GM19351 (cell line): ENCODE data around the gene NRG2.

Experiments used
- ATAC-seq: cut with Tn5 transposase; IDR thresholded peaks from one replicate; pipeline ENCODE4 v1.9.1; 2021; ENCODE audit warnings: mild to moderate bottlenecking, moderate library complexity; ENCODE audit not compliant: unreplicated experiment

NRG2 gene

DNA sequence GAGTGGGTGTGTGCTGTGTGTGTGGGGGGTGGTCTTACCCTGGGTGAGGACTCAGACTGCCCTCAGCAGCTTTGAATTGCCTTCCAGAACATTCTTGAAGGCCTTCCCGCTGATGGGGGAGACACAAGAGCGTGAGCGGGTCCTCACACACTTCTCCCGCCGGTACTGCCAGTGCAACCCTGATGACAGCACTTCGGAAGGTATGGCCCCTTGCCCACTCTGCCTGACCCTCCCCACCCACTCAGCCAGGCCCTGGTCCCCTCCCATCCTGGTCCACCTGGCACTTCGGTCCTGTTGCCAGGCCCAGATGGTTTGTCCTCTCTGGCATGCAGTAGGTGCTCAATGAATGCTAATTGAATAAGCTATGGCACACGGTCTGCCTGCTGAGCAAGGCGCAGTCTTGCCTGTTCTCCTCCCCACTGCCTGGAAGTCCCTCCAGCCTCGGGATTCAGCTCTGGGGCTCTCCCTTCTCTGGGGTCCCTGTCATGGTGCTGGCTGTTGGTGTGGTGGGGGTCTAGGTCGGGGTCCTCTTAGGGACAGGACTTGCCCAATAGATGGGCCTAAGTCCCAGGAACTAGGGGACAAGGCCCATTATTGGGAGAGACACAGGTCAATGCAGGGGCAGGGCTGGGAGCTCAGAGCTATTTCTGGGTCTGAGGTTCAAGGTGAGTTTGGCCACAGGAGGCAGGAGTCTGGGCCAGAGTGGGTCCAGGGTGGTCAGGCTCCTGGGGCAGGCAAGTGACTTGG, 221.1 kb downstream of the NRG2 start:
- no peak for ATAC-seq

DNA sequence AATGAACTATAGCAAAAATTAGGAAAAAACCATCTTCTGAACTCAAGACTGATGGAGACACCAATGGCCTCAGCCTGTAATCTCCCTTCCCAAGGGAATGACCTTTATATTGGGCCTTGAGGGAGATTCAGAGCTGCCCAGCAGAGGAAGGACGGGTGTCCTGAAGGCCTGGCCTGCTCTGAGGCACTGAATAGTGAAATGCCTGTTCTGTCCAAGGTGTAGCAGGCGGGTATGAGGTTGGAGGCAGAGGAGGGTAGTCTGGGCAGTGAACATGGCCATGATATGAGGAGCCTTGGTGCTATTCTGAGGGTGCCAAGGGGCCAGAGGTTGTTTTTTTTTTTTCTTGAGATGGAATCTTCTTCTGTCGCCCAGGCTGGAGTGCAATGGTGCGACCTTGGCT, 222.5 kb downstream of the NRG2 start:
- no peak for ATAC-seq

DNA sequence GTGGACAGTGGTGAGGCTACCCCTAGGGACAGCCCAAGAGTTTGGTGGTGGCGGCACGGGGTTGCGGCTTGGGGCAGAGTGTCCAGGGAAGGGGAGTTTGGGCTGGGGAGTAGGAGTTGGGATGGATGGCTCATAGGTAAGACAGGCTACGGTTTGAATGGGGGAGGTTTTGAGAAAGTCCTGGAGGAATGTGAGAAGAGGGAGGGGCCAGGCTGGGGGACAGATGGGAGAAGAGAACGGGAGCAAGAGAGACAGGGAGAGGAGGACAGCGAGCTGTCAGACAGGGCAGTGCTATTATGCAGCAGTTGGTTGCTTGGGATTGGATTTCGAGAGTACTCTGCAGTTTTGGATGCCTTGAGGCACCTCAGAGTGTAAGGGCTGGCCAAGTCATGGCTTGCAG, 223.0 kb downstream of the NRG2 start:
- no peak for ATAC-seq

DNA sequence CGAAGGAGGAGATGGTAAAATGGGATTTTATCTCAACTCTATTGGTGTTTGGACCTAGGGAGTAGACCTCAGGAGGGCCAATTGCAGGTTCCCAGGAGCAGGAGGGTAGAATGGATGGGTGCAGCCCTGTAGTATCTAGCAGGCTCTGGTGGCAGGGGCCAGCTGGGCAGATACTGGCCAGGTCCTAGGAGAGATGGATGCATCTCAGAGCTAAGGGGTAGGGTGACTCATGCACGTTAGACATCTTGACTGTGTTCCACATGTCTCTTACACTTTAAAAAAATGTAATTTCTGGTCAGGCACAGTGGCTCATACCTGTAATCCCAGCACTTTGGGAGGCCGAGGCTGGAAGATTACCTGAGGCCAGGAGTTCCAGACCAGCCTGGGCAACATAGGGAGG, 225.1 kb downstream of the NRG2 start:
- ATAC-seq: no peak

DNA sequence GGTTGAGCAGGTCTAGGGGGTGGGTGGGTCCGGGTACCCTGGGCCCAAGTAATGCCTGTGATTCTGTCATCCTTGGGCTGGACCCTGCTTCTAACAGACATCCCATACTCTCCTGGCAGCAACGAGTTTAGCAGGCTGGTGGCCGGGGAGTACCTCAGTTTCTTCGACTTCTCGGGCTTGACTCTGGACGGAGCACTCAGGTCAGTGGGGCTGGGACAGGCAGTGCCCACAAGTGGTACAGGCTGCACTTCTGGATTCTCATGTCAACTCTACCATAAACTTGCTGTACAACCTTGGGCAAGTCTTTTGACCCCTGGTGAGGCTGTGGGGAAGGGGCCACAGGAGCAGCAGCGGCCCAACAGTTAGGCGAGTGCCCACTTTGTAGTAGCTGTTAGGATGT, 225.7 kb downstream of the NRG2 start:
- ATAC-seq: no peak

DNA sequence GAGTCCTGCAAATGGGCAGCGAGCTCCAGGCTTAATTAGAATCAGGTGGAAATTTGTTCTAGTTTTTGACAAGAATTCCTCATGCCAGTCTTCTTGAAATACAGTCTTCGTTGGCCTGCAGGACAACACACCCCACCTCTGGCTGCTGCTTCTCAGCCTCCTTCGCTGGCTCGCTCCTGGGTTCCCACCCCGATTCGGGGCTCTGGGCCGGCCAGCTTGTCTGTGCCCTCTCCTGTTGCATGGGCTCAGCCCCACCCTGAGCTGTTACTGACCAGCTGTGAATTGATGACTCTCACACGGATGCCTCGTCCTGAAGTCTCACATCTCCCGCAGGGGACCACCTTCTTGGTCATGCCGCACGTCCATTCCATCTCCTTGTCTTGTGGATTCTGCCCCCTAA, 226.5 kb downstream of the NRG2 start:
- no peak for ATAC-seq

DNA sequence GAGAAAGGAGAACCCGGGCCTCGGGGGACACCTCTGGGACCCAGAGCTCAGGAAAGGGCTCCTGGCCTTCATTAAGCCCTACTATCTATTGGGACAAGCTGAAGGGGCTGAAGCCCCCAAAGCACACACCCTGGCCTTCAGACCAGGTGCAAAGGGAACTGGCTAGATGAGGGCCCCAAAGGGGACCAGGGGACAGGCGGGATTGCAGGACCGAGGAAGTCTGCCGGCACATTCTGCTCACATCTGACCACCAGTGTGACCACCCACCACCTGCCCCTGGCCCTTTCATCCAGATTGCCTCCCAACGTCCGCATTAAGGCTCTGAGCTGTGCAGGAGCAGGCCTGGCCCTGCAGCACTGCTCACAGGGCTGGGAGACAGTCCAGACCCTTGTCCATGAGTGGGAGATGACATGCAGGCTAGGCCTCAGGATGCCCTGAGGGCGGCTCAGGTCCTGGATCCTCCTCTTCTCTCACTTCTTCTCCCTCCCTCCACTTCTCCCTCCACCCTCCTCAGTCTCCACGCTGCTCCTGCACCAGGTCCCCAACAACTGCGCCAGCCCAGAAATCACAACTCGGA, 228.3 kb downstream of the NRG2 start:
- ATAC-seq: no peak

DNA sequence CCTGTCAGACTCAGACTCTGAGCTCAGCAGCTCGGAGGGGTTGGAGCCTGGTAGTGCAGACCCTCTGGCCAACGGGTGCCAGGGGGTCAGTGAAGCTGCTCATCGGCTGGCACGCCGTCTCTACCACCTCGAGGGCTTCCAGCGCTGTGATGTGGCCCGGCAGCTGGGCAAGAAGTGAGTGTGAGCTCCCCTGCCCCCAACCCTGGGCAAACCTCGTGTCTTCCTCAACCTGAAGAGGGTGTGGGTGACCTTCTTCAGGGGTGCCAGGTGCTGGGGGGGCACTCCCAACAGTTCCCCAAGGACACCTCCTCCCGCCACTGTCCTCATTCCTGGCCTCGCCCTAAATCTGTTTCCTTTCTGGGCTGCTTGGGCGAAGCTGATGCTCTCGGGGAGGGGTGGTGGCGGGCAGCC, 228.9 kb downstream of the NRG2 start:
- no peak for ATAC-seq

DNA sequence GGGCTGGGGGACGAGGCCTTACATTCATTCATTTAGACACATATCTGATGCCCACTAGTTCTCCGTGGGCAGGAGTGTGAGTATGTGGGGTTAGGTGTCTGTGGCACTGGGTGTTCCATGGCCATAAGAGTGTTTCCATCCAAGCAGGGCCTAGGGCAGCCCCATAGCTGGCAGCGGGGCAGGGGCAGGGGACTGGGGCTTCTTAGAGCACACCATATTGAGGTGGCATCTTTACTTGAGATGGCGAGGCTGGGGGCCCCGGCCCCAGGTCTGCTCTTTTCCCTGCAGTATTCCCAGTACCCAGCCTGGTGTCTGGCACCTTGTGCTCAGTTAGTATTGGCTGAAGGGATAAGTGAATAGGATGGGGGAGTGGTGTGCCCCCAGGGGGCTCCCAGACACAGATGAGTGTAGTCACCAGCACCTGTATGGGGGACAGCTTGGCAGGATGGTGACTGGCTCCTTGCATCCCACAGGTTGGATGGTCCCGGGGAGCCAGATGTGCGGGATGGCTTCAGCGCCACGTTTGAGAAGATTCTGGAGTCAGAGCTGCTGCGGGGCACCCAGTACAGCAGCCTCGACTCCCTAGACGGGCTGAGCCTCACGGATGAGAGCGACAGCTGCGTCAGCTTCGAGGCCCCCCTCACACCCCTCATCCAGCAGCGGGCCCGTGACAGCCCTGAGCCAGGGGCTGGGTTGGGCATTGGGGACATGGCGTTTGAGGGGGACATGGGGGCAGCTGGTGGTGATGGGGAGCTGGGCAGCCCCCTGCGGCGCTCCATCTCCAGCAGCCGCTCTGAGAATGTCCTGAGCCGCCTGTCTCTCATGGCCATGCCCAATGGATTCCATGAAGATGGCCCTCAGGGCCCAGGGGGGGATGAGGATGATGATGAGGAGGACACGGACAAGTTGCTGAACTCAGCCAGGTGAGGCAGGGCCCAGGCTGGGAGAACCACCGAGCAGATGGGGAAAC, 230.0 kb downstream of the NRG2 start:
- ATAC-seq: no peak

DNA sequence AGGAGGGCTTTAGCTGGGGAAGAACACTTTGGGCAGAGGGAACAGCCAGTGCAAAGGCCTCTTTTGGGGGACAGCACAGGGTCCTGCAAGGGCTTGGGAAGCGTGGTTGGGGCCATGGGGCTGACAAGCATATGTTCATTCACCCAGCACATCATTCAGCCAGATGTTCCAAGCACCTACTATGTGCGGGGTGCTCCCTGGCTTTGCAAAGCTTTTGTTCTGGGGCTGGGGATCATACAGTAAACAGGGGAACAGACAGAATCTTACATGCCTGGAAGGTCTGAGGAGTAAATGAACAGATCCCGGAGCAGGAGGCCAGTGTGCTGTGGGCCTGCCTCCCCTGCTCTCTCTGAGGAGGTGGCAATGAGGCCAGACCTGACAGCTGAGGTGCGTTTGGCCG, 230.8 kb downstream of the NRG2 start:
- no peak for ATAC-seq

DNA sequence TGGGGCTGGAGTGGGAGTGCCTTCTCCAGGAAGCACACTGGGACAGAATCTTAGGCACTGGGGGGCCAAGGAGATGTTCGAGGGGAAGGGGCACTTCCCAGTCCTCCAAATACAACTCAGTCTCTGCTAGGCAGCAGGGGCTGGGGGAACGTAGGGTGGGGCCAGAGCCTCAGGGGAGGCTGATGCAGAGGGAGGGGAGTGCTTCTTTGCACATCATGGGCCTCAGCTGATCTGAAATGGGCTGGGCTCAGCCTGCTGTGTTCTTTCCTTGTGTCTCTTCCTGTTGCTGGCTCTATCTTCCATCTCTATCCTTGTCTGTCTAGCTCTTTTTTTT, 231.9 kb downstream of the NRG2 start:
- ATAC-seq: no peak

DNA sequence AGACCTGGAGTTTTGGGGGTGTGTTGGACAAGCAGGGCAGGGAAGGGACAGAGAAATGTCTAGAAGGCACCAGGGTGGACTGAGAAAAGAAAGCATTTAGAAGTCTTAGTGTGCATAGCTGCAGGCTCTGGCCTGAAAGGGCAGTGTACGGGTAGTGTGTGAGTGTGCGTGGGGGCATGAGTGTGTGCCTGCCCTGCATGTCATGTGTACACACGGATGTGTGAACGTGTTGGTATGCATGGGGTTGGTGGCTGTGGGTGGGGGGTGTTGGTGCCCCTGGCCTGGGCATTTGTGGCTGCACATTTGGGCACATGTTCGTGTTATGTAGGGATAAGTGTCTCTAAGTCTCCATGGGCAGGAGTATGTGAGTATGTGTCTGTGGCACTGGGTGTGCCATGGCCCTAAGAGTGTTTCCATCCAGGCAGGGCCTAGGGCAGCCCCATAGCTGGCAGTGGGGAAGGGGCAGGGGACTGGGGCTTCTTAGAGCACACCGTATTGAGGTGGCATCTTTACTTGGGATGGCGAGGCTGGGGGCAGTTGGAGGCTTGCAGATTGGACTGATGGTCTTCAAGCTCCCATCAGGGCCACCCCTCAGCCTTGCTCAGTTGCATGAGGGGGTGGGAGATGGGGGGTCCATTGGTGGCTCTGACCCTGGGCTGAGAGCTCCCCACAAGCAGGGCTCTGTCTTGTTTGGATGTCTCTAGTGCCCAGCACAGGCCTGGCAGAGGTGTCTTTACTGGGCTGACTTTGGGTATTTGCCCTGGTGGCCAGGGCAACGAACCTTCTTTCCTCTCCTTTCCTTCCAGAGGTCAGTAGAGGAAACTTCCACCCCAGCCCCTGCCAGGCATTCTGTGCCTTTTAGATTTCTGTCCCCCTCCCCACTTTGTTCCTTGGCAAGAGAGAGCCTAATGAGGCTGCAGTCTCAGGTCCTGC, 232.5 kb downstream of the NRG2 start:
- ATAC-seq: no peak

DNA sequence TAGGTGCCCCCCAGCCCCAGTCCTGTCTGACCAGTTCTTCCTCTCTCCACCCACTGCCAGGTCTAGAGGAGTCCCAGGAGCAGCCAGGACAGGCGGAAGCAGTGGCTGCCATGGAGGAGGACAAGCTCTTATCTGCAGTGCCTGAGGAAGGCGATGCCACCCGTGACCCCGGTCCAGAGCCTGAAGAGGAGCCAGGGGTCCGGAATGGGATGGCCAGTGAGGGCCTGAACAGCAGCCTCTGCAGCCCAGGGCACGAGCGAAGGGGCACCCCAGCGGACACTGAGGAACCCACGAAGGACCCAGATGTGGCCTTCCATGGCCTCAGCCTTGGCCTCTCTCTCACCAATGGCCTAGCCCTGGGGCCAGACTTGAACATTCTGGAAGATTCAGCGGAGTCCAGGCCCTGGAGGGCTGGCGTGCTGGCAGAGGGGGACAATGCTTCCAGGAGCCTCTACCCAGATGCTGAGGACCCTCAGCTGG, 233.7 kb downstream of the NRG2 start:
- ATAC-seq: no peak

DNA sequence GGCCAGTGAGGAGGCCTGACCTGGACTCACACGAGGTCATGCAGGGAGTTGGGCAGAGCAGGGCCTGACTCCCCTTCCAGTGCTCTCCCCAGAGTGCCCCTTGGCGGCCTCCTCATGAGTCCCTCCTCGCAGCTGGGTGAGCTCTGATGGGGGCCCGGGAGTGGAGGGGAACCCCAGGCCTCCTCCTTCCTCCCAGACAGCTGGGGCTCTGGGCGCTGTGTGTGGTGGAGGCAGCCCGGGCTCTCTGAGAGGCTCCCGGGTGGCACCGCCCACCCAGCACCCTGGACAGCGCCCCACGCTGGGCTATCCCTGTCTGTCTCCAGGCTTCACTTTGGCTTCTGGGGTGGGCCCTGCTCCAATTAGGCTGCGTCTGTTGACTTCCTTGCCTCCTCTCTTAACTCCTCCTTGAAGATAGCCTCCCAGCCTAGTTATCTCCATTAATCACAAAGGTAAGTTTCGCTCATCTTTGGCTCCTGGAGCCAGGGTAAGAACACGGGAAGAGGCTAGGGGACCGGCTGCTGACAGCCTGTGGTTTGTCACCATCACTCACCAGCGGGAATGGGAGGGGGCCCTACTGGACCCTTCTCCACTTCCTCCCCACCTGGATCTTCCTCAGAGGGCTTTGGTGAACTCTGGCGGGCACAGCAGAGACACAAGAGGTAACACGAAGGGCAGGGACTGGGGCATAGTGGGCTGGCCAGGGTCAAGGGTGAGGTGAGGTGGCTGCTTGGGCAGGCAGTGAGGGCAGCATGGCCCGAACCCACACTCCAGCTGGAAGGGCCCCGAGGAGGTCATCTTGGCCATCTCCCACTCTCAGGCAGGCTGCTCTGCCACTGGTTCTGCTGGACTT, 234.4 kb downstream of the NRG2 start:
- no peak for ATAC-seq

DNA sequence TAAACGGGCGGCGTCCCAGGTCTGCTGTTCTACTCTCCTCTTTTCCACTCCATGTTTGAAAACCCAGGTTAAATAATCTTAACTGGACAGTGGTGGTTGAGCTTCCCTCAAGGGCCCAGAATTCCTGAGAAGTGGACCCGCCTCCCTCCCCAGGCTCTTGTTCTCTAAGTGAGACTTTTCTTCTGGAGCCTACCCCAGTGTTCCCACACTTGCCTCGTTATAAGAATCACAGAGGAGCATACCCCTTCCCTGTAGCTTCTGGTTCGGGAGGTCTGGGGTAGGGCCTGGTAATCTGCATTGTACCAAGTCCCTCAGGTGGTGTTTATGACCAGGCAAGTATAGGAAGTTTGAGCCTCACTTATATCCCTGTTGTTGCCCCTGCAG, 235.5 kb downstream of the NRG2 start:
- ATAC-seq: no peak

DNA sequence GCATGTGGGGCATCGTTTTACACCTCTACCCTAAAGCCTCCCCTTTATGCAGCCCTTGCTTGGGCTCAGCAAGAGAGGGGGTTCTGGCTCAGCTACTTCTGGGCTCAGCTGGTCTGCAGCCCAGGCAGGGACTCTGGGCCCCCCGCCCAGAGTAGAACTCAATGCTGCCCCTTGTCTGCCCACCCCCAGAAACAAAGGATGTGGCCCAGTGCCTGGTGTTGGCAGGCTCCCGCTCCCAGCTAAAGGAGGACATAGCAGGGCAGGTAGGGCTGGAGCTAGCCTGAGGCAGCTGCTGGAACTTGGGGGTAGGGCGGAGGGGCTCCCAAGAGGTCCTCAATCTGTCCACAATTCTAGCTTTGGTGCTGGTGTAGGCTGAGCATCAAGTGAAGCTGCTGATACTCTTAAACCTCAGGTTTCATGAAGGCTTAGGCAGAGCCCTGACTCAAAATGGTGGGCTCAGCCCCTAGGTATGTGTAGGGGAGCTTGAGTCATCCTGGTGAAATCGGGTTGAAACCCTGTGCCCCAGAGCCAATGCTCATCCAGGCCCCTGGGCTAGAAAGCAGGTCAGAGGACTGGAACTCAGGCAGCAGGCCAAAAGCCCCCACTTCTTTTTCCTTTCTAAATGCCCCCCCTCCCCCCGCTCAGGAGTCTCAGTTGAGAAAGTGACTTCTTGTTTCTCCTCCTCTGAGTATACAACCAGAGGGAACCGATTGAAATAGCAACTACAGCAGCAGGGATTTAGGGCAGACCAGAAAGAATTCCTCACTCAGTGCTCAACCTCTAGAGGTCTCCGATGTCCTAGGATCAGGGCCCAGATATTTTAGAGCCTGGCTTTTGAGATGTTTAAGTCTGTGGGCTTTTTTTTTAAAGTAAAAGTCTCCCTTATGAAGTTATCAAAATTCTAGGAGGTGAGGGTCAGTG, 236.1 kb downstream of the NRG2 start:
- ATAC-seq: no peak

DNA sequence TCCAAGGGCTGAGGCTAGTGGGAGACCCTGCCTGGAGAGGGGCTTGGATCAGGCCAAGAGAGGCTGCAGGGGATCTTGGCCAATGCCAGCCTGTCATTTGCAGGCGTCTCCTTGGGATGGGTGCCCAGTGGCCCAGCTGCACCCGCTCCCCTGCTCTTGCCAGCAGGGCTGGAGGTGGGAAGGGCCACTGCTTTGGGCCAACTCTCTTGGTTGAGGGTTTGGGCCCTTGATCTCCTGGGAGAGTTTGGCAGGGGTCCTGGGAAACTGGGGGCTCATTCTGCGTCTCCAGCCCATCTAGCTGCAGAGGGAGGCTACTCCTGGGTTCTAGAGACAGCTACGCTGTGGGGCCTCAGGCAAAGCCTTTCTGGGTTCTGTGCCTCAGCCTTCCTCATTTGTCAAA, 237.0 kb downstream of the NRG2 start:
- no peak for ATAC-seq

DNA sequence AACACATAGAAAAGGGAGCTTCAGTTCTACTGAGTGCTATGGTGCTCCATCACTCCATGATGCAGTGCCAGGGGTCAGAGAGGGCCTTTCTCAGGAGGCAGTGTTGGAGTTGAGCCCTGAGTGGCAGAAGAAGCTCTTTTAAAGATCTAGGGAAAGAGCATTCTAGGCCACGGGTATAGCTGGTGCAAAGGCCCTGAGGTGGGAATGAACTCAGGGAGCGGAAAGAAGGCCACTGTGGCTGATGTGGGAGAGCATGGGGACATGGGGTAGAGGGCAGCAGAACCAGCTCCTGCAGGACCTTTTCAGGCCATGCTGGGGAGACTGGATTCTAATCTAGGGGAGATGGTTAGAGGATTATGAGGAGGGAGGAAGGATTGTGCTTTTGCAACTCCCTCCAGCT, 237.6 kb downstream of the NRG2 start:
- ATAC-seq: no peak
